ENCODE data around the gene CDH24. TPM values are rescaled to one million over a fixed set of nuclear protein-coding genes. Genes with fewer than 3 reads are reported as not detected.

CDH24 gene
- total and polyA plus RNA-seq, 10 of the 15 experiments (the other 5 are each of a cell fraction or from before 2014, with no cell fraction given), result 0.10 to 1.5 (median 0.45) TPM; not detected in 2

DNA sequence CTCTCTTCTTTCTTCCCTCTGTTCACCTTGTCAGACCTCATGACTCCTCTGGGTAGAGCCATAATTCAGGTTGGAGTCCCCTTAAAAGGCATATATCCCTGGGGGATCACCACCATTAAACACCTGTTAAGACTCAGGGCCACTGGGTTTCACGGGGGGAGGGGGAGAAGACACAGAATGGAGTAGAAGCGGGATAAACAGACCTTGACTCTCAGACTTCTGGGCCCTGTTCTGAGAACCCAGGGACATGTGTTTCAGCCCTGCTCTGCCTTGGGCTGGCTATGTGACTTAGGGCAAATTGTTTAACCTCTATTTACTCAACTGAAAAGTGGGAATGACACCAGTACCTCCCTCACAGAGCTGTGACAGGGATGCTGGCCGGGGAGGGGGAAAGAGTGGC, 4.6 kb downstream of the CDH24 start (continued):
- no peak for TF ChIP-seq HDAC6 (IDR thresholded peaks at IDR 0.05; ENCODE audit: unreplicated experiment)
- TF ChIP-seq, protein P1, sequence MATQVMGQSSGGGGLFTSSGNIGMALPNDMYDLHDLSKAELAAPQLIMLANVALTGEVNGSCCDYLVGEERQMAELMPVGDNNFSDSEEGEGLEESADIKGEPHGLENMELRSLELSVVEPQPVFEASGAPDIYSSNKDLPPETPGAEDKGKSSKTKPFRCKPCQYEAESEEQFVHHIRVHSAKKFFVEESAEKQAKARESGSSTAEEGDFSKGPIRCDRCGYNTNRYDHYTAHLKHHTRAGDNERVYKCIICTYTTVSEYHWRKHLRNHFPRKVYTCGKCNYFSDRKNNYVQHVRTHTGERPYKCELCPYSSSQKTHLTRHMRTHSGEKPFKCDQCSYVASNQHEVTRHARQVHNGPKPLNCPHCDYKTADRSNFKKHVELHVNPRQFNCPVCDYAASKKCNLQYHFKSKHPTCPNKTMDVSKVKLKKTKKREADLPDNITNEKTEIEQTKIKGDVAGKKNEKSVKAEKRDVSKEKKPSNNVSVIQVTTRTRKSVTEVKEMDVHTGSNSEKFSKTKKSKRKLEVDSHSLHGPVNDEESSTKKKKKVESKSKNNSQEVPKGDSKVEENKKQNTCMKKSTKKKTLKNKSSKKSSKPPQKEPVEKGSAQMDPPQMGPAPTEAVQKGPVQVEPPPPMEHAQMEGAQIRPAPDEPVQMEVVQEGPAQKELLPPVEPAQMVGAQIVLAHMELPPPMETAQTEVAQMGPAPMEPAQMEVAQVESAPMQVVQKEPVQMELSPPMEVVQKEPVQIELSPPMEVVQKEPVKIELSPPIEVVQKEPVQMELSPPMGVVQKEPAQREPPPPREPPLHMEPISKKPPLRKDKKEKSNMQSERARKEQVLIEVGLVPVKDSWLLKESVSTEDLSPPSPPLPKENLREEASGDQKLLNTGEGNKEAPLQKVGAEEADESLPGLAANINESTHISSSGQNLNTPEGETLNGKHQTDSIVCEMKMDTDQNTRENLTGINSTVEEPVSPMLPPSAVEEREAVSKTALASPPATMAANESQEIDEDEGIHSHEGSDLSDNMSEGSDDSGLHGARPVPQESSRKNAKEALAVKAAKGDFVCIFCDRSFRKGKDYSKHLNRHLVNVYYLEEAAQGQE (IDR thresholded peaks at IDR 0.05; ENCODE audit: low read depth, low read length), result no peak

DNA sequence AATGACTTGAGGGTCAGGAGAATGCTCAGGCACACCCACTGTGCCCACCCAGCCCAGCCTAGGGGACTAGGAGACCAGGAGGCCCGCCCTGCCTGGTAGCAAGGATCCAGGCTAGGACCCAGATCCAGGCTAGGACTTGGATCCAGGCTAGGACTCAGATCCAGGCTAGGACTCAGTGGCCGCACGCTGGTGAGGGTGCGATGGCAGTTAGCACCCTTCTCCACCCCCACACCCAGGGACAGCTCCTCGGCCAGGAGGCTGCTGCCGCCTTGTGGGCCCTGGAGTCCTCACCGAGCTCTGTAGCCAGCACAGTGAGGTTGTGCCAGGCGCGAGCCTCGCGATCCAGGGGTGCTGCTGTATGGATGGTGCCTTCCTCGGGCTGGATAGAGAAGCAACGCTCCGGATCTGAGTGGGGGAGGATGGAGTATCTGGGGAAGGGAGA, 5.1 kb downstream of the CDH24 start:
- RAD21 ChIA-PET (ENCODE audit: unreplicated experiment), result interaction anchor here (1.0 to 10.8 kb wide), 3 partner anchors 58 to 79 kb away, joined by 3 to 224 read pairs (median 19); partner anchors contain the start of gene AJUBA
- no peaks in the 10 kb centered on the region for H3K27me3 ChIP-seq (replicated peaks in 1 of 2; ENCODE audit: control insufficient read depth in 2 of 2, insufficient read depth in 2 of 2, low read length in 1 of 2)
- no peak for FAIRE-seq

More for the DNA sequence above, 5.1 kb downstream of the CDH24 start:
- DNase-seq (ENCODE audit: low read depth, low spot score), result no peak
- BruUV-seq (replicated peaks), result no TSS peak
- SMC1A ChIA-PET (ENCODE audit: uncharacterized antibody, unreplicated experiment), result interaction anchor here (0.8 to 6.7 kb wide), 4 partner anchors 46 to 77 kb away, joined by 3 to 77 read pairs (median 4); no protein-coding TSS in a partner anchor
- 82% methylated on average over 14 of the region's 14 CpGs for WGBS (ENCODE audit: insufficient coverage, insufficient replicate concordance, low lambda C conversion rate, missing lambda C conversion rate)
- ATAC-seq, result no peak
- H3K9ac ChIP-seq (ENCODE audit: control insufficient read depth, insufficient read depth, low read length), result no peak overlapping the region
- no peak overlapping the region for H3K4me2 ChIP-seq (ENCODE audit: control insufficient read depth, insufficient read depth)
- no peak for TF ChIP-seq POU2F2 (IDR thresholded peaks at IDR 0.05; ENCODE audit: borderline replicate concordance, low read depth, low read length)
- TF ChIP-seq, protein P2, sequence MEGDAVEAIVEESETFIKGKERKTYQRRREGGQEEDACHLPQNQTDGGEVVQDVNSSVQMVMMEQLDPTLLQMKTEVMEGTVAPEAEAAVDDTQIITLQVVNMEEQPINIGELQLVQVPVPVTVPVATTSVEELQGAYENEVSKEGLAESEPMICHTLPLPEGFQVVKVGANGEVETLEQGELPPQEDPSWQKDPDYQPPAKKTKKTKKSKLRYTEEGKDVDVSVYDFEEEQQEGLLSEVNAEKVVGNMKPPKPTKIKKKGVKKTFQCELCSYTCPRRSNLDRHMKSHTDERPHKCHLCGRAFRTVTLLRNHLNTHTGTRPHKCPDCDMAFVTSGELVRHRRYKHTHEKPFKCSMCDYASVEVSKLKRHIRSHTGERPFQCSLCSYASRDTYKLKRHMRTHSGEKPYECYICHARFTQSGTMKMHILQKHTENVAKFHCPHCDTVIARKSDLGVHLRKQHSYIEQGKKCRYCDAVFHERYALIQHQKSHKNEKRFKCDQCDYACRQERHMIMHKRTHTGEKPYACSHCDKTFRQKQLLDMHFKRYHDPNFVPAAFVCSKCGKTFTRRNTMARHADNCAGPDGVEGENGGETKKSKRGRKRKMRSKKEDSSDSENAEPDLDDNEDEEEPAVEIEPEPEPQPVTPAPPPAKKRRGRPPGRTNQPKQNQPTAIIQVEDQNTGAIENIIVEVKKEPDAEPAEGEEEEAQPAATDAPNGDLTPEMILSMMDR (IDR thresholded peaks at IDR 0.05 in 2 of 3, conservative IDR thresholded peaks at IDR 0.05 in 1 of 3; ENCODE audit: control insufficient read depth in 2 of 3, extremely low read depth in 1 of 3, insufficient read depth in 1 of 3, low read depth in 3 of 3, low read length in 3 of 3), result peak in 1 of 3 experiments; percentile 8; a peak in 1 of 6 replicates
- TF ChIP-seq, protein P3, sequence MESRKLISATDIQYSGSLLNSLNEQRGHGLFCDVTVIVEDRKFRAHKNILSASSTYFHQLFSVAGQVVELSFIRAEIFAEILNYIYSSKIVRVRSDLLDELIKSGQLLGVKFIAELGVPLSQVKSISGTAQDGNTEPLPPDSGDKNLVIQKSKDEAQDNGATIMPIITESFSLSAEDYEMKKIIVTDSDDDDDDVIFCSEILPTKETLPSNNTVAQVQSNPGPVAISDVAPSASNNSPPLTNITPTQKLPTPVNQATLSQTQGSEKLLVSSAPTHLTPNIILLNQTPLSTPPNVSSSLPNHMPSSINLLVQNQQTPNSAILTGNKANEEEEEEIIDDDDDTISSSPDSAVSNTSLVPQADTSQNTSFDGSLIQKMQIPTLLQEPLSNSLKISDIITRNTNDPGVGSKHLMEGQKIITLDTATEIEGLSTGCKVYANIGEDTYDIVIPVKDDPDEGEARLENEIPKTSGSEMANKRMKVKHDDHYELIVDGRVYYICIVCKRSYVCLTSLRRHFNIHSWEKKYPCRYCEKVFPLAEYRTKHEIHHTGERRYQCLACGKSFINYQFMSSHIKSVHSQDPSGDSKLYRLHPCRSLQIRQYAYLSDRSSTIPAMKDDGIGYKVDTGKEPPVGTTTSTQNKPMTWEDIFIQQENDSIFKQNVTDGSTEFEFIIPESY (IDR thresholded peaks at IDR 0.05), result 0 out of 2 replicates have a peak, but pooled peaks have one; percentile 39
- no peaks in the 10 kb centered on the region for H3K9me3 ChIP-seq (replicated peaks; ENCODE audit: control insufficient read depth, insufficient read depth, low read length)
- H3K79me2 ChIP-seq (ENCODE audit: control insufficient read depth, insufficient read depth, low read length), result no peaks in the 10 kb centered on the region
- peaks cover 12% of the 10 kb centered on the region for H3K4me1 ChIP-seq (ENCODE audit: control insufficient read depth, insufficient read depth, low read length)
- intact Hi-C loops (cut with micrococcal nuclease; ENCODE audit: unreplicated experiment) (no loop called here), in situ Hi-C loops (cut with MboI) (loop anchor here (5.0 kb wide), 1 partner anchor 60 kb away; no protein-coding TSS in a partner anchor)
- H4K20me1 ChIP-seq (ENCODE audit: control insufficient read depth, insufficient read depth), result no peaks in the 10 kb centered on the region
- no peak overlapping the region for H3K4me3 ChIP-seq
- CTCF ChIA-PET, result interaction anchor here (1.0 to 18.3 kb wide), 4 partner anchors 12 to 59 kb away, joined by 3 to 853 read pairs (median 44); partner anchors contain the start of gene AJUBA
- H3K27ac ChIP-seq (ENCODE audit: control insufficient read depth, insufficient read depth), result no peak overlapping the region
- H3K36me3 ChIP-seq (ENCODE audit: control insufficient read depth in 2 of 2, insufficient read depth in 2 of 2, low read length in 1 of 2), result no peaks in the 10 kb centered on the region
- H2AFZ ChIP-seq (ENCODE audit: control insufficient read depth, low read depth, low read length), result no peak overlapping the region
- POLR2A ChIA-PET, result interaction anchor here (1.0 to 2.7 kb wide), 3 partner anchors 46 to 57 kb away, joined by 3 to 8 read pairs (median 4); no protein-coding TSS in a partner anchor
